HEK293 (cell line): Measurements from ENCODE around the gene IKZF1.

Source experiments
- CTCF ChIA-PET: fragments of 350-600 bp; formaldehyde crosslinking; extraction: SDS; loops from one replicate; lab custom pipeline; 2021; ENCODE audit warnings: antibody characterized with exemption; lab: Yijun Ruan, JAX
- POLR2A ChIA-PET: fragments of 300-600 bp; formaldehyde crosslinking; extraction: SDS; loops from one replicate; lab custom pipeline; 2020; ENCODE audit warnings: antibody characterized with exemption, inconsistent platforms; lab: Yijun Ruan, JAX
- H3K27ac ChIP-seq: fragments of 200-500 bp; sonication (Bioruptor generic); 2 replicates; pipeline ENCODE4 v1.5.1; 2014; ENCODE audit warnings: low read depth, low read length, control low read depth, inconsistent platforms; ENCODE audit errors: extremely low read depth
- H3K36me3 ChIP-seq, 2 experiments: fragments of 200-500 bp in 1 of 2; sonication (Bioruptor generic) in 1 of 2; 1 replicate in 1 of 2; 2 replicates in 1 of 2; pipeline ENCODE4 v1.5.1; 2014 to 2017; ENCODE audit warnings: inconsistent platforms in 2 of 2, low read length in 2 of 2; ENCODE audit not compliant: control insufficient read depth in 2 of 2, insufficient read depth in 1 of 2
- H3K4me1 ChIP-seq: fragments of 200-500 bp; sonication (Bioruptor generic); 2 replicates; pipeline ENCODE4 v1.5.1; 2014; ENCODE audit warnings: mild to moderate bottlenecking, low read length, inconsistent platforms; ENCODE audit not compliant: control insufficient read depth, insufficient read depth
- H3K4me3 ChIP-seq: 2 replicates; pipeline ENCODE4 v1.5.1; 2011; ENCODE audit warnings: low read depth, mild to moderate bottlenecking, control low read depth, low read length, moderate library complexity
- H3K9me3 ChIP-seq: fragments of 200-500 bp; sonication (Bioruptor generic); 2 replicates; pipeline ENCODE4 v1.5.1; 2014; ENCODE audit warnings: low read depth, low read length, inconsistent platforms; ENCODE audit not compliant: control insufficient read depth, insufficient read depth
- BCL11A ChIP-seq: fragments of 450-650 bp; formaldehyde crosslinking; IDR thresholded peaks from 2 replicates; pipeline ENCODE4 v1.5.1; 2016; ENCODE audit warnings: low read depth, missing biosample characterization, missing genetic modification characterization
- KLF8 ChIP-seq: fragments of 450-650 bp; formaldehyde crosslinking; IDR thresholded peaks from 2 replicates; pipeline ENCODE4 v1.5.1; 2016; ENCODE audit warnings: missing biosample characterization, missing genetic modification characterization
- PBX3 ChIP-seq: sonication (generic); formaldehyde crosslinking; IDR thresholded peaks from 2 replicates; pipeline ENCODE4 v1.8.1; 2022; ENCODE audit warnings: mild to moderate bottlenecking, moderate library complexity, missing genetic modification reagents
- REPIN1 ChIP-seq: fragments of 450-650 bp; formaldehyde crosslinking; IDR thresholded peaks from 2 replicates; pipeline ENCODE4 v1.5.1; 2017; ENCODE audit warnings: missing biosample characterization, missing genetic modification characterization, low read depth
- WT1 ChIP-seq: fragments of 450-650 bp; formaldehyde crosslinking; IDR thresholded peaks from 2 replicates; pipeline ENCODE4 v1.5.1; 2016; ENCODE audit warnings: missing biosample characterization, missing genetic modification characterization
- YY1 ChIP-seq: fragments of 450-650 bp; formaldehyde crosslinking; IDR thresholded peaks from 2 replicates; pipeline ENCODE4 v1.5.1; 2018; ENCODE audit warnings: missing biosample characterization, missing genetic modification characterization
- ZBTB48 ChIP-seq: fragments of 450-650 bp; formaldehyde crosslinking; IDR thresholded peaks from 2 replicates; pipeline ENCODE4 v1.5.1; 2016; ENCODE audit warnings: missing biosample characterization, missing genetic modification characterization
- ZBTB7A ChIP-seq: fragments of 450-650 bp; formaldehyde crosslinking; IDR thresholded peaks from 2 replicates; pipeline ENCODE4 v1.5.1; 2016; ENCODE audit warnings: low read depth, missing biosample characterization, missing genetic modification characterization
- ZFHX2 ChIP-seq: fragments of 450-650 bp; formaldehyde crosslinking; conservative IDR thresholded peaks from 2 replicates; pipeline ENCODE4 v1.5.1; 2016; ENCODE audit warnings: missing biosample characterization, missing genetic modification characterization
- ZFP3 ChIP-seq: fragments of 450-650 bp; formaldehyde crosslinking; IDR thresholded peaks from 2 replicates; pipeline ENCODE4 v1.5.1; 2016; ENCODE audit warnings: low read depth, missing biosample characterization, missing genetic modification characterization
- ZNF19 ChIP-seq: fragments of 450-650 bp; formaldehyde crosslinking; IDR thresholded peaks from 2 replicates; pipeline ENCODE4; 2016; ENCODE audit warnings: missing biosample characterization, missing genetic modification characterization, low read depth
- ZNF366 ChIP-seq: fragments of 450-650 bp; formaldehyde crosslinking; conservative IDR thresholded peaks from 2 replicates; pipeline ENCODE4 v1.5.1; 2016; ENCODE audit warnings: missing biosample characterization, missing genetic modification characterization
- ZNF416 ChIP-seq: fragments of 450-650 bp; formaldehyde crosslinking; IDR thresholded peaks from 2 replicates; pipeline ENCODE4 v1.5.1; 2016; ENCODE audit warnings: missing biosample characterization, missing genetic modification characterization
- ZNF449 ChIP-seq: fragments of 450-650 bp; formaldehyde crosslinking; IDR thresholded peaks from 2 replicates; pipeline ENCODE4 v1.5.1; 2017; ENCODE audit warnings: missing biosample characterization, mild to moderate bottlenecking, missing genetic modification characterization, moderate library complexity
- ZNF514 ChIP-seq: fragments of 450-650 bp; formaldehyde crosslinking; IDR thresholded peaks from 2 replicates; pipeline ENCODE4 v1.5.1; 2016; ENCODE audit warnings: missing biosample characterization, missing genetic modification characterization
- ZNF518A ChIP-seq: fragments of 450-650 bp; formaldehyde crosslinking; conservative IDR thresholded peaks from 2 replicates; pipeline ENCODE4 v1.5.1; 2016; ENCODE audit warnings: low read depth, missing biosample characterization, missing genetic modification characterization
- ZNF530 ChIP-seq: fragments of 450-650 bp; formaldehyde crosslinking; IDR thresholded peaks from 2 replicates; pipeline ENCODE4 v1.5.1; 2016; ENCODE audit warnings: low read depth, missing biosample characterization, missing genetic modification characterization
- ZNF571 ChIP-seq: fragments of 450-650 bp; formaldehyde crosslinking; IDR thresholded peaks from 2 replicates; pipeline ENCODE4 v1.5.0; 2017; ENCODE audit warnings: missing biosample characterization, missing genetic modification characterization
- ZNF658 ChIP-seq: fragments of 450-650 bp; formaldehyde crosslinking; IDR thresholded peaks from 2 replicates; pipeline ENCODE4; 2016; ENCODE audit warnings: missing biosample characterization, missing genetic modification characterization
- ZSCAN16 ChIP-seq: fragments of 450-650 bp; formaldehyde crosslinking; IDR thresholded peaks from 2 replicates; pipeline ENCODE4 v1.5.1; 2016; ENCODE audit warnings: missing biosample characterization, missing genetic modification characterization
- TF ChIP-seq, protein P1 (sequence below): fragments of 450-650 bp; formaldehyde crosslinking; IDR thresholded peaks from 2 replicates; pipeline ENCODE4 v1.5.1; 2016; ENCODE audit warnings: missing biosample characterization, missing genetic modification characterization
- TF ChIP-seq, protein P2 (sequence below): fragments of 450-650 bp; formaldehyde crosslinking; IDR thresholded peaks from 2 replicates; pipeline ENCODE4 v1.5.1; 2016; ENCODE audit warnings: missing biosample characterization, missing genetic modification characterization, low read depth

Gene IKZF1

GRCh38 chr7:50423860-50424259, 119.3 kb downstream of the IKZF1 start:
- Histone ChIP-seq H3K9me3 (no peaks in the 10 kb centered on the region), H3K36me3 (no peaks in the 10 kb centered on the region), H3K27ac (no peak overlapping the region)
- POLR2A ChIA-PET = no interaction called here
- TF ChIP-seq ZBTB48 (no peak), REPIN1 (no peak), ZBTB7A (tag by site-specific recombination) (no peak), ZNF449 (no peak), ZNF518A (tag by site-specific recombination) (no peak), ZNF571 (no peak), ZNF416 (tag by site-specific recombination) (no peak), ZNF366 (tag by site-specific recombination) (no peak), YY1 (no peak), ZFP3 (tag by site-specific recombination) (no peak), KLF8 (tag by site-specific recombination) (no peak)
- TF ChIP-seq, protein P1, sequence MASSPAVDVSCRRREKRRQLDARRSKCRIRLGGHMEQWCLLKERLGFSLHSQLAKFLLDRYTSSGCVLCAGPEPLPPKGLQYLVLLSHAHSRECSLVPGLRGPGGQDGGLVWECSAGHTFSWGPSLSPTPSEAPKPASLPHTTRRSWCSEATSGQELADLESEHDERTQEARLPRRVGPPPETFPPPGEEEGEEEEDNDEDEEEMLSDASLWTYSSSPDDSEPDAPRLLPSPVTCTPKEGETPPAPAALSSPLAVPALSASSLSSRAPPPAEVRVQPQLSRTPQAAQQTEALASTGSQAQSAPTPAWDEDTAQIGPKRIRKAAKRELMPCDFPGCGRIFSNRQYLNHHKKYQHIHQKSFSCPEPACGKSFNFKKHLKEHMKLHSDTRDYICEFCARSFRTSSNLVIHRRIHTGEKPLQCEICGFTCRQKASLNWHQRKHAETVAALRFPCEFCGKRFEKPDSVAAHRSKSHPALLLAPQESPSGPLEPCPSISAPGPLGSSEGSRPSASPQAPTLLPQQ (tag by site-specific recombination) = no peak
- TF ChIP-seq, all 188 proteins: peak for 0
- Histone ChIP-seq H3K4me1 (no peaks in the 10 kb centered on the region), H3K4me3 (no peak overlapping the region)
- CTCF ChIA-PET = no interaction called here

DNA sequence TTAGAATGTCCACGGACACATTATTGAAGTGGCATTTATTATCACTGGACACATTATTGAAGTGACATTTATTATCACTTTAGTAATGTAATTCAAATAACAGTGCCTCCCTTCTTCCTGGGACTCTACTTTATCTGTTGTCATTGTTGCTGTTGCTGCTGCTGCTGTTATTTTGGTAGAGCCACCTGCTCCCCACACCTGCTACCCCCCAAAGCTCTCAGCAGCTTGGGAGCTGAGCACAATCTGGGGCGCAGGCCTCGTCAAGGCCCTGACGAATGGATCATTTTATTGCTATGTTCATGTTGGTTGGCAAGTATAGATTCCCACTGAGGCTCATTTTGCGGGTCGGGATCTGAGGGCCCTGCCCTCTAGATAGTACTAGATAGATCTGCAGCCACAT, 120.8 kb downstream of the IKZF1 start:
- CTCF ChIA-PET = interaction anchor here (0.9 to 1.0 kb wide), 2 partner anchors 220 to 736 kb away, joined by 4 read pairs; no protein-coding TSS in a partner anchor
- TF ChIP-seq BCL11A (tag by site-specific recombination) = no peak
- TF ChIP-seq ZNF530 = no peak
- no peak for TF ChIP-seq ZFP3 (tag by site-specific recombination)
- TF ChIP-seq ZSCAN16 (tag by site-specific recombination) = no peak
- TF ChIP-seq, protein P2, sequence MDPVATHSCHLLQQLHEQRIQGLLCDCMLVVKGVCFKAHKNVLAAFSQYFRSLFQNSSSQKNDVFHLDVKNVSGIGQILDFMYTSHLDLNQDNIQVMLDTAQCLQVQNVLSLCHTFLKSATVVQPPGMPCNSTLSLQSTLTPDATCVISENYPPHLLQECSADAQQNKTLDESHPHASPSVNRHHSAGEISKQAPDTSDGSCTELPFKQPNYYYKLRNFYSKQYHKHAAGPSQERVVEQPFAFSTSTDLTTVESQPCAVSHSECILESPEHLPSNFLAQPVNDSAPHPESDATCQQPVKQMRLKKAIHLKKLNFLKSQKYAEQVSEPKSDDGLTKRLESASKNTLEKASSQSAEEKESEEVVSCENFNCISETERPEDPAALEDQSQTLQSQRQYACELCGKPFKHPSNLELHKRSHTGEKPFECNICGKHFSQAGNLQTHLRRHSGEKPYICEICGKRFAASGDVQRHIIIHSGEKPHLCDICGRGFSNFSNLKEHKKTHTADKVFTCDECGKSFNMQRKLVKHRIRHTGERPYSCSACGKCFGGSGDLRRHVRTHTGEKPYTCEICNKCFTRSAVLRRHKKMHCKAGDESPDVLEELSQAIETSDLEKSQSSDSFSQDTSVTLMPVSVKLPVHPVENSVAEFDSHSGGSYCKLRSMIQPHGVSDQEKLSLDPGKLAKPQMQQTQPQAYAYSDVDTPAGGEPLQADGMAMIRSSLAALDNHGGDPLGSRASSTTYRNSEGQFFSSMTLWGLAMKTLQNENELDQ = no peak
- no peak for TF ChIP-seq ZNF658 (tag by site-specific recombination)
- TF ChIP-seq, protein P1 (tag by site-specific recombination) = no peak
- no peak for TF ChIP-seq ZNF514 (tag by site-specific recombination)
- no peak for TF ChIP-seq WT1 (tag by site-specific recombination)
- TF ChIP-seq PBX3 = no peak
- no peak for TF ChIP-seq ZFHX2
- TF ChIP-seq ZNF19 (tag by site-specific recombination) = no peak

More for the DNA sequence above, 120.8 kb downstream of the IKZF1 start:
- Histone ChIP-seq H3K36me3 (no peaks in the 10 kb centered on the region), H3K4me3 (no peak overlapping the region), H3K27ac (no peak overlapping the region), H3K4me1 (no peaks in the 10 kb centered on the region), H3K9me3 (no peaks in the 10 kb centered on the region)
- POLR2A ChIA-PET = no interaction called here
